WTC11 (cell line): Measurements from ENCODE around the gene SNRNP200. TPM values are rescaled to one million over a fixed set of nuclear protein-coding genes. Genes with fewer than 3 reads are reported as not detected.
"Not testable (repeated sequence)": the region's sequence is repeated elsewhere in the genome, so short reads cannot be mapped to it uniquely, and the experiment has no call there.

Source experiments
- ATAC-seq: fragments of 200-7000 bp; cut with Tn5 transposase; 2 replicates; pipeline ENCODE4 v1.10.0; 2021; ENCODE audit warnings: mild to moderate bottlenecking, moderate library complexity
- CTCF ChIA-PET: fragments of 300-600 bp; sonication (Branson Sonifier 250); formaldehyde crosslinking; loops from one replicate; lab custom pipeline; 2021; ENCODE audit warnings: antibody characterized with exemption; lab: Charles Lee
- POLR2A ChIA-PET: fragments of 350-600 bp; sonication (Branson Sonifier 250); formaldehyde crosslinking; loops from one replicate; lab custom pipeline; 2021; ENCODE audit warnings: antibody characterized with exemption; lab: Charles Lee
- DNase-seq: peaks from one replicate; pipeline ENCODE4 v3.0.0; 2021; ENCODE audit warnings: low spot score
- H3K27ac Mint-ChIP-seq: 2 replicates; pipeline ENCODE4 v1.8.0; 2021; ENCODE audit warnings: mixed read lengths
- H3K27me3 Mint-ChIP-seq: 2 replicates; pipeline ENCODE4 v1.8.0; 2021; ENCODE audit warnings: low read depth, mild to moderate bottlenecking, moderate library complexity, mixed read lengths
- H3K36me3 Mint-ChIP-seq: 2 replicates; pipeline ENCODE4 v1.8.0; 2021; ENCODE audit warnings: mixed read lengths
- H3K4me1 Mint-ChIP-seq: 2 replicates; pipeline ENCODE4 v1.8.0; 2022; ENCODE audit warnings: mixed read lengths
- H3K4me3 Mint-ChIP-seq: 2 replicates; pipeline ENCODE4 v1.8.0; 2021; ENCODE audit warnings: mild to moderate bottlenecking, moderate library complexity, mixed read lengths
- H3K9me3 Mint-ChIP-seq: 2 replicates; pipeline ENCODE4 v1.8.0; 2021; ENCODE audit warnings: mixed read lengths
- ATF6 ChIP-seq: sonication (generic); formaldehyde crosslinking; IDR thresholded peaks from 2 replicates; pipeline ENCODE4 v1.8.1; 2023; ENCODE audit warnings: mild to moderate bottlenecking, missing genetic modification reagents
- EMX1 ChIP-seq: fragments of 250-450 bp; sonication (Bioruptor Pico); IDR thresholded peaks from 2 replicates; pipeline ENCODE4 v1.8.0; 2021; ENCODE audit warnings: mild to moderate bottlenecking
- FOXK1 ChIP-seq: sonication (generic); formaldehyde crosslinking; IDR thresholded peaks from 2 replicates; pipeline ENCODE4 v1.8.0; 2022; ENCODE audit warnings: mild to moderate bottlenecking, moderate library complexity, missing genetic modification reagents
- GTF2I ChIP-seq: fragments of 250-450 bp; sonication (Bioruptor Pico); conservative IDR thresholded peaks from 2 replicates; pipeline ENCODE4 v1.4.0; 2021; ENCODE audit warnings: mild to moderate bottlenecking
- NFATC4 ChIP-seq: fragments of 250-450 bp; sonication (Bioruptor Pico); IDR thresholded peaks from 2 replicates; pipeline ENCODE4 v1.9.0; 2021; ENCODE audit warnings: mild to moderate bottlenecking
- OVOL2 ChIP-seq: fragments of 250-450 bp; sonication (Bioruptor Pico); IDR thresholded peaks from 2 replicates; pipeline ENCODE4 v1.9.0; 2021; ENCODE audit warnings: mild to moderate bottlenecking, borderline replicate concordance
- RELA ChIP-seq: sonication (generic); formaldehyde crosslinking; IDR thresholded peaks from 2 replicates; pipeline ENCODE4 v1.8.1; 2022; ENCODE audit warnings: missing genetic modification reagents, mild to moderate bottlenecking, borderline replicate concordance
- SMAD3 ChIP-seq: sonication (generic); formaldehyde crosslinking; IDR thresholded peaks from 2 replicates; pipeline ENCODE4 v1.8.0; 2022; ENCODE audit warnings: missing genetic modification reagents, mild to moderate bottlenecking, borderline replicate concordance
- SMAD4 ChIP-seq: sonication (generic); formaldehyde crosslinking; IDR thresholded peaks from 2 replicates; pipeline ENCODE4 v1.8.0; 2022; ENCODE audit warnings: mild to moderate bottlenecking, missing genetic modification reagents
- TCF7 ChIP-seq: sonication (generic); formaldehyde crosslinking; IDR thresholded peaks from 2 replicates; pipeline ENCODE4 v1.8.0; 2022; ENCODE audit warnings: mild to moderate bottlenecking, low read depth, missing genetic modification reagents, moderate library complexity
- total RNA-seq: library from RNA; stranded (reverse); gene quantifications from 3 replicates; pipeline ENCODE4 v1.2.3, GENCODE V29; 2021
- TF ChIP-seq, protein P1 (sequence below): sonication (generic); formaldehyde crosslinking; IDR thresholded peaks from 2 replicates; pipeline ENCODE4 v1.8.1; 2022; ENCODE audit warnings: low read depth, missing genetic modification reagents, borderline replicate concordance
- TF ChIP-seq, protein P2 (sequence below): sonication (generic); formaldehyde crosslinking; IDR thresholded peaks from 2 replicates; pipeline ENCODE4 v1.8.0; 2022; ENCODE audit warnings: mild to moderate bottlenecking, missing genetic modification reagents
- TF ChIP-seq, protein P3 (sequence below): sonication (generic); formaldehyde crosslinking; IDR thresholded peaks from 2 replicates; pipeline ENCODE4 v1.8.1; 2023; ENCODE audit warnings: mild to moderate bottlenecking, missing genetic modification reagents, moderate library complexity
- TF ChIP-seq, protein P4 (sequence below): fragments of 200-600 bp; IDR thresholded peaks from 2 replicates; pipeline ENCODE4 v1.8.0; 2022; ENCODE audit warnings: antibody characterized with exemption

Gene SNRNP200
- total RNA-seq, 1 experiment from 2014 or later = 226 TPM

- TF ChIP-seq, protein P1, sequence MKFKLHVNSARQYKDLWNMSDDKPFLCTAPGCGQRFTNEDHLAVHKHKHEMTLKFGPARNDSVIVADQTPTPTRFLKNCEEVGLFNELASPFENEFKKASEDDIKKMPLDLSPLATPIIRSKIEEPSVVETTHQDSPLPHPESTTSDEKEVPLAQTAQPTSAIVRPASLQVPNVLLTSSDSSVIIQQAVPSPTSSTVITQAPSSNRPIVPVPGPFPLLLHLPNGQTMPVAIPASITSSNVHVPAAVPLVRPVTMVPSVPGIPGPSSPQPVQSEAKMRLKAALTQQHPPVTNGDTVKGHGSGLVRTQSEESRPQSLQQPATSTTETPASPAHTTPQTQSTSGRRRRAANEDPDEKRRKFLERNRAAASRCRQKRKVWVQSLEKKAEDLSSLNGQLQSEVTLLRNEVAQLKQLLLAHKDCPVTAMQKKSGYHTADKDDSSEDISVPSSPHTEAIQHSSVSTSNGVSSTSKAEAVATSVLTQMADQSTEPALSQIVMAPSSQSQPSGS (CRISPR knock-in tag) = no peak
Measured at GRCh38 chr2:96258166-96259022, 47.0 kb downstream of the SNRNP200 start (continued).

DNA sequence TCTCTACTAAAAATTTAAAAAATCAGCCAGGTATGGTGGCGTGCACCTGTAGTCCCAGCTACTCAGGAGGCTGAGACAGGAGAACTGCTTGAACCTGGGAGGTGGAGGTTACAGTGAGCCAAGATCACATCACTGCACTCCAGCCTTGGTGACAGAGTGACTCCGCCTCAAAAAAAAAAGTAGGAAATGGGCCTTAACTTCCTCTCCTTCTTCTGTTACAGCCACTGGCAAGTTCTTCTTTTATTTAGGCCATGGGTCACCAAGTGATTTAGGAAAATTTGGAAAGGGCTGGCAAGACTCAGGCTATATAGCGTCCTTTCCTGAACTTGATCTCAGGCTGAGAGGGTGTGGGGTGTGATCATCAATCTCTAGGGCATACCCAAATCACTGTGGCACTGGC lies 47.6 kb downstream of the SNRNP200 start:
- H3K27ac Mint-ChIP-seq, DNase-seq, CTCF ChIA-PET, POLR2A ChIA-PET, ATAC-seq, H3K27me3 Mint-ChIP-seq, H3K4me3 Mint-ChIP-seq, H3K9me3 Mint-ChIP-seq: not testable (repeated sequence)
- Mint-ChIP-seq H3K36me3 (peaks cover 20% of the 10 kb centered on the region), H3K4me1 (peaks cover 19% of the 10 kb centered on the region)

DNA sequence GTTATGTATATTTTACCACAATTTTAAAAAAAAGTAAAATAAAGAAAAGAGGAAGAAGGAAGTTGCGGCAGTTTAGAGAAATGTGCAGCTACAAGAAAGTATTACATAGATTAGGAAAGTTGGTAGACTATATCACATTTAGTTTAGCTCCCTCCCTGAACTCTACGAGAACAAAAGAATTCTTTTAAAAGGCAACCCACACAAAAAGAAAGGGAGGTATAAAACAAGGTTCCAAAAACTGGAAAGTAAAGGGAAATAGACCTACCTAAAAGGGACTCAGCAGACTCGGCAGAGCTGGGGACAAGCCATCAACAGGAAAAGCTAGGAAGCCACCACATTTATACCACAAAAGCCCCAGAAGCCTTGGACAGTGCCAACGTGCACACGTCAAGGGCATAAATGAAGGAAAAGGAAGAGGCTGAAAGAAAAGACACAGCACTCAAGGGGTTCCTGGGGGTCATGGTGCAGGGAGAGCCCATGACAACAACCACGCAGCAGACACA lies 48.7 kb downstream of the SNRNP200 start:
- no peak overlapping the region for H3K4me3 Mint-ChIP-seq
- H3K4me1 Mint-ChIP-seq = peaks cover 19% of the 10 kb centered on the region
- H3K27me3 Mint-ChIP-seq = no peaks in the 10 kb centered on the region
- TF ChIP-seq OVOL2 (CRISPR knock-in tag) = no peak
- TF ChIP-seq, protein P2, sequence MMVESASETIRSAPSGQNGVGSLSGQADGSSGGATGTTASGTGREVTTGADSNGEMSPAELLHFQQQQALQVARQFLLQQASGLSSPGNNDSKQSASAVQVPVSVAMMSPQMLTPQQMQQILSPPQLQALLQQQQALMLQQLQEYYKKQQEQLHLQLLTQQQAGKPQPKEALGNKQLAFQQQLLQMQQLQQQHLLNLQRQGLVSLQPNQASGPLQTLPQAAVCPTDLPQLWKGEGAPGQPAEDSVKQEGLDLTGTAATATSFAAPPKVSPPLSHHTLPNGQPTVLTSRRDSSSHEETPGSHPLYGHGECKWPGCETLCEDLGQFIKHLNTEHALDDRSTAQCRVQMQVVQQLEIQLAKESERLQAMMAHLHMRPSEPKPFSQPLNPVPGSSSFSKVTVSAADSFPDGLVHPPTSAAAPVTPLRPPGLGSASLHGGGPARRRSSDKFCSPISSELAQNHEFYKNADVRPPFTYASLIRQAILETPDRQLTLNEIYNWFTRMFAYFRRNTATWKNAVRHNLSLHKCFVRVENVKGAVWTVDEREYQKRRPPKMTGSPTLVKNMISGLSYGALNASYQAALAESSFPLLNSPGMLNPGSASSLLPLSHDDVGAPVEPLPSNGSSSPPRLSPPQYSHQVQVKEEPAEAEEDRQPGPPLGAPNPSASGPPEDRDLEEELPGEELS = no peak
- no peak for TF ChIP-seq SMAD4 (CRISPR knock-in tag)
- TF ChIP-seq SMAD3 (CRISPR knock-in tag) = no peak
- no peak for TF ChIP-seq NFATC4 (CRISPR knock-in tag)
- no peak for TF ChIP-seq RELA (CRISPR knock-in tag)
- TF ChIP-seq ATF6 = no peak
- TF ChIP-seq GTF2I = no peak
- TF ChIP-seq TCF7 (CRISPR knock-in tag) = no peak
- no peak for TF ChIP-seq EMX1 (CRISPR knock-in tag)
- TF ChIP-seq FOXK1 (CRISPR knock-in tag) = no peak
- TF ChIP-seq, protein P3, sequence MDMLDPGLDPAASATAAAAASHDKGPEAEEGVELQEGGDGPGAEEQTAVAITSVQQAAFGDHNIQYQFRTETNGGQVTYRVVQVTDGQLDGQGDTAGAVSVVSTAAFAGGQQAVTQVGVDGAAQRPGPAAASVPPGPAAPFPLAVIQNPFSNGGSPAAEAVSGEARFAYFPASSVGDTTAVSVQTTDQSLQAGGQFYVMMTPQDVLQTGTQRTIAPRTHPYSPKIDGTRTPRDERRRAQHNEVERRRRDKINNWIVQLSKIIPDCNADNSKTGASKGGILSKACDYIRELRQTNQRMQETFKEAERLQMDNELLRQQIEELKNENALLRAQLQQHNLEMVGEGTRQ (CRISPR knock-in tag) = no peak
- TF ChIP-seq, protein P4, sequence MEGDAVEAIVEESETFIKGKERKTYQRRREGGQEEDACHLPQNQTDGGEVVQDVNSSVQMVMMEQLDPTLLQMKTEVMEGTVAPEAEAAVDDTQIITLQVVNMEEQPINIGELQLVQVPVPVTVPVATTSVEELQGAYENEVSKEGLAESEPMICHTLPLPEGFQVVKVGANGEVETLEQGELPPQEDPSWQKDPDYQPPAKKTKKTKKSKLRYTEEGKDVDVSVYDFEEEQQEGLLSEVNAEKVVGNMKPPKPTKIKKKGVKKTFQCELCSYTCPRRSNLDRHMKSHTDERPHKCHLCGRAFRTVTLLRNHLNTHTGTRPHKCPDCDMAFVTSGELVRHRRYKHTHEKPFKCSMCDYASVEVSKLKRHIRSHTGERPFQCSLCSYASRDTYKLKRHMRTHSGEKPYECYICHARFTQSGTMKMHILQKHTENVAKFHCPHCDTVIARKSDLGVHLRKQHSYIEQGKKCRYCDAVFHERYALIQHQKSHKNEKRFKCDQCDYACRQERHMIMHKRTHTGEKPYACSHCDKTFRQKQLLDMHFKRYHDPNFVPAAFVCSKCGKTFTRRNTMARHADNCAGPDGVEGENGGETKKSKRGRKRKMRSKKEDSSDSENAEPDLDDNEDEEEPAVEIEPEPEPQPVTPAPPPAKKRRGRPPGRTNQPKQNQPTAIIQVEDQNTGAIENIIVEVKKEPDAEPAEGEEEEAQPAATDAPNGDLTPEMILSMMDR = no peak
- TF ChIP-seq, all 79 proteins: peak for 0
- ChIA-PET POLR2A (no interaction called here), CTCF (interaction anchor here (0.6 to 0.7 kb wide), 2 partner anchors 264 to 1025 kb away, joined by 3 read pairs; no protein-coding TSS in a partner anchor)
- no peak for DNase-seq
- Mint-ChIP-seq H3K9me3 (no peaks in the 10 kb centered on the region), H3K27ac (peak overlapping the region; percentile 79), H3K36me3 (peaks cover 26% of the 10 kb centered on the region)
- ATAC-seq = no peak
